HG02678 (cell line): ENCODE results near the gene ABI2.
"Not testable (repeated sequence)": the region's sequence is repeated elsewhere in the genome, so short reads cannot be mapped to it uniquely, and the experiment has no call there.

Experiments used
- ATAC-seq: cut with Tn5 transposase; IDR thresholded peaks from one replicate; pipeline ENCODE4 v1.9.1; 2021; ENCODE audit warnings: mild to moderate bottlenecking, moderate library complexity; ENCODE audit not compliant: unreplicated experiment

The ABI2 gene

GRCh38 chr2:203427061-203427460, 98.9 kb downstream of the ABI2 start:
- ATAC-seq = no peak

- not testable (repeated sequence) for ATAC-seq
Measured at GRCh38 chr2:203429643-203430042, 101.4 kb downstream of the ABI2 start.

GRCh38 chr2:203431391-203432185, 103.4 kb downstream of the ABI2 start:
- ATAC-seq = no peak

- no peak for ATAC-seq
Measured at GRCh38 chr2:203432811-203433210, 104.6 kb downstream of the ABI2 start.

- ATAC-seq = no peak
Measured at GRCh38 chr2:203436496-203436895, 108.3 kb downstream of the ABI2 start.

- no peak for ATAC-seq
Measured at GRCh38 chr2:203437511-203437910, 109.3 kb downstream of the ABI2 start.

- ATAC-seq = no peak
Measured at GRCh38 chr2:203438528-203438927, 110.3 kb downstream of the ABI2 start.

- ATAC-seq = no peak
Measured at GRCh38 chr2:203440671-203441070, 112.5 kb downstream of the ABI2 start.

GRCh38 chr2:203441463-203441862, 113.3 kb downstream of the ABI2 start:
- no peak for ATAC-seq

GRCh38 chr2:203442463-203442862, 114.3 kb downstream of the ABI2 start:
- no peak for ATAC-seq

- no peak for ATAC-seq
Measured at GRCh38 chr2:203444738-203445137, 116.5 kb downstream of the ABI2 start.

GRCh38 chr2:203446071-203446481, 117.9 kb downstream of the ABI2 start:
- ATAC-seq = no peak

- no peak for ATAC-seq
Measured at GRCh38 chr2:203446780-203447179, 118.6 kb downstream of the ABI2 start.

GRCh38 chr2:203450561-203450960, 122.4 kb downstream of the ABI2 start:
- no peak for ATAC-seq

GRCh38 chr2:203451011-203451410, 122.8 kb downstream of the ABI2 start:
- ATAC-seq = no peak

- no peak for ATAC-seq
Measured at GRCh38 chr2:203451689-203452088, 123.5 kb downstream of the ABI2 start.

- ATAC-seq = peak; percentile 48
Measured at GRCh38 chr2:203453858-203454451, 125.8 kb downstream of the ABI2 start.

GRCh38 chr2:203455209-203455608, 127.0 kb downstream of the ABI2 start:
- no peak for ATAC-seq

GRCh38 chr2:203461746-203462145, 133.6 kb downstream of the ABI2 start:
- ATAC-seq = no peak

- no peak for ATAC-seq
Measured at GRCh38 chr2:203462308-203462707, 134.1 kb downstream of the ABI2 start.

GRCh38 chr2:203463266-203463678, 135.1 kb downstream of the ABI2 start:
- no peak for ATAC-seq

- ATAC-seq = no peak
Measured at GRCh38 chr2:203469546-203469945, 141.4 kb downstream of the ABI2 start.
